Immature natural killer cell (primary cell): ENCODE data around the gene IAH1. TPM values are rescaled to one million over a fixed set of nuclear protein-coding genes. Genes with fewer than 3 reads are reported as not detected.
A peak's percentile ranks its signal among the peaks of the same experiment; 100 is the strongest.

Experiments used
- DNase-seq, 3 donors: peaks; one replicate each; pipeline ENCODE4 v3.0.0; 2022; ENCODE audit warnings: mixed read lengths in 1 of 3
- H3K27ac Mint-ChIP-seq, 6 donors: one replicate each; pipeline ENCODE4 v1.8.0; 2020; ENCODE audit warnings: mixed read lengths in 6 of 6, mild to moderate bottlenecking in 5 of 6, inconsistent platforms in 4 of 6, moderate library complexity in 3 of 6
- H3K27me3 Mint-ChIP-seq, 3 donors: one replicate each; pipeline ENCODE4 v1.8.0; 2020 to 2021; ENCODE audit warnings: low read depth in 3 of 3, mild to moderate bottlenecking in 3 of 3, mixed read lengths in 3 of 3, moderate library complexity in 3 of 3, inconsistent platforms in 1 of 3
- H3K36me3 Mint-ChIP-seq, 3 donors: one replicate each; pipeline ENCODE4 v1.8.0; 2020; ENCODE audit warnings: mixed read lengths in 3 of 3, inconsistent platforms in 2 of 3, mild to moderate bottlenecking in 2 of 3
- H3K4me1 Mint-ChIP-seq, 2 donors: one replicate each; pipeline ENCODE4 v1.8.0; 2020; ENCODE audit warnings: inconsistent platforms in 2 of 2, mild to moderate bottlenecking in 2 of 2, mixed read lengths in 2 of 2, moderate library complexity in 1 of 2
- H3K4me3 Mint-ChIP-seq, 5 donors: one replicate each; pipeline ENCODE4 v1.8.0; 2020; ENCODE audit warnings: mild to moderate bottlenecking in 5 of 5, mixed read lengths in 5 of 5, inconsistent platforms in 3 of 5, moderate library complexity in 3 of 5
- H3K9me3 Mint-ChIP-seq, 6 donors: one replicate each; pipeline ENCODE4 v1.8.0; 2020; ENCODE audit warnings: mild to moderate bottlenecking in 6 of 6, mixed read lengths in 6 of 6, inconsistent platforms in 4 of 6, moderate library complexity in 3 of 6
- polyA plus RNA-seq, 3 donors: library from polyadenylated mRNA; unstranded; fragments of 300-500 nt; fragmentation: Illumina TruSeq; gene quantifications; one replicate each; pipeline ENCODE4 v1.2.3, GENCODE V29; 2021

IAH1 gene
- polyA plus RNA-seq, 3 donors from 2014 or later: 68.4 to 88.5 (median 85.4) TPM

- Mint-ChIP-seq H3K4me3 (no peak overlapping the region), H3K36me3 (peaks cover 31 to 60% (median 31%) of the 10 kb centered on the region in 3 donors), H3K4me1 (peaks cover 1 to 6% of the 10 kb centered on the region in 2 donors), H3K27me3 (peaks cover 0 to under 1% (median 0%) of the 10 kb centered on the region in 3 donors), H3K9me3 (no peaks in the 10 kb centered on the region), H3K27ac (no peak overlapping the region)
- no peak for DNase-seq
Observed at GRCh38 chr2:9524291-9524690, 49.9 kb downstream of the IAH1 start.

GRCh38 chr2:9525266-9525665 lies 50.9 kb downstream of the IAH1 start:
- no peaks in the 10 kb centered on the region for H3K9me3 Mint-ChIP-seq
- H3K27ac Mint-ChIP-seq: peak overlapping the region in 2 of 6 donors; percentile 33 to 65
- H3K27me3 Mint-ChIP-seq: peaks cover 0 to 1% (median 0%) of the 10 kb centered on the region in 3 donors
- peaks cover 1 to 6% of the 10 kb centered on the region in 2 donors for H3K4me1 Mint-ChIP-seq
- no peak for DNase-seq
- H3K4me3 Mint-ChIP-seq: no peak overlapping the region
- peaks cover 28 to 62% (median 29%) of the 10 kb centered on the region in 3 donors for H3K36me3 Mint-ChIP-seq

GRCh38 chr2:9527995-9528787 lies 53.8 kb downstream of the IAH1 start:
- Mint-ChIP-seq H3K4me1 (peaks cover 1 to 6% of the 10 kb centered on the region in 2 donors), H3K36me3 (peaks cover 17 to 48% (median 21%) of the 10 kb centered on the region in 3 donors), H3K9me3 (no peaks in the 10 kb centered on the region), H3K27me3 (peaks cover 0 to 1% (median 0%) of the 10 kb centered on the region in 3 donors), H3K4me3 (no peak overlapping the region), H3K27ac (no peak overlapping the region)
- no peak for DNase-seq

GRCh38 chr2:9532421-9532820 lies 58.1 kb downstream of the IAH1 start:
- no peak for DNase-seq
- H3K9me3 Mint-ChIP-seq: no peaks in the 10 kb centered on the region
- H3K27me3 Mint-ChIP-seq: peaks cover 0 to 1% (median 0%) of the 10 kb centered on the region in 3 donors
- peaks cover 8 to 29% (median 9%) of the 10 kb centered on the region in 3 donors for H3K36me3 Mint-ChIP-seq
- no peak overlapping the region for H3K27ac Mint-ChIP-seq
- peaks cover 13 to 36% of the 10 kb centered on the region in 2 donors for H3K4me1 Mint-ChIP-seq
- H3K4me3 Mint-ChIP-seq: no peak overlapping the region

- Mint-ChIP-seq H3K27ac (peak overlapping the region in 5 of 6 donors; percentile 1 to 74 (median 58)), H3K27me3 (peaks cover 0 to 1% (median 0%) of the 10 kb centered on the region in 3 donors), H3K36me3 (peaks cover 4 to 20% (median 7%) of the 10 kb centered on the region in 3 donors), H3K4me1 (peaks cover 20 to 49% of the 10 kb centered on the region in 2 donors), H3K9me3 (no peaks in the 10 kb centered on the region), H3K4me3 (peak overlapping the region in 1 of 5 donors; percentile 17)
- DNase-seq: no peak
Observed at GRCh38 chr2:9533663-9534062, 59.3 kb downstream of the IAH1 start.

GRCh38 chr2:9535177-9535576 lies 60.8 kb downstream of the IAH1 start:
- peak overlapping the region in 2 of 6 donors; percentile 50 to 63 for H3K27ac Mint-ChIP-seq
- no peak for DNase-seq
- no peak overlapping the region for H3K4me3 Mint-ChIP-seq
- H3K36me3 Mint-ChIP-seq: peaks cover 4 to 9% (median 4%) of the 10 kb centered on the region in 3 donors
- no peaks in the 10 kb centered on the region for H3K27me3 Mint-ChIP-seq
- no peaks in the 10 kb centered on the region for H3K9me3 Mint-ChIP-seq
- peaks cover 23 to 58% of the 10 kb centered on the region in 2 donors for H3K4me1 Mint-ChIP-seq

- Mint-ChIP-seq H3K27me3 (no peaks in the 10 kb centered on the region), H3K27ac (no peak overlapping the region), H3K4me1 (peaks cover 23 to 65% of the 10 kb centered on the region in 2 donors), H3K9me3 (no peaks in the 10 kb centered on the region), H3K4me3 (no peak overlapping the region), H3K36me3 (peaks cover 4 to 5% (median 4%) of the 10 kb centered on the region in 3 donors)
- no peak for DNase-seq
Observed at GRCh38 chr2:9536504-9536903, 62.2 kb downstream of the IAH1 start.

GRCh38 chr2:9538000-9538507 lies 63.7 kb downstream of the IAH1 start:
- H3K27ac Mint-ChIP-seq: no peak overlapping the region
- DNase-seq: no peak
- peaks cover 4 to 5% (median 4%) of the 10 kb centered on the region in 3 donors for H3K36me3 Mint-ChIP-seq
- H3K9me3 Mint-ChIP-seq: no peaks in the 10 kb centered on the region
- H3K4me3 Mint-ChIP-seq: no peak overlapping the region
- peaks cover 26 to 70% of the 10 kb centered on the region in 2 donors for H3K4me1 Mint-ChIP-seq
- H3K27me3 Mint-ChIP-seq: no peaks in the 10 kb centered on the region

Other genes starting within 250 kb of the IAH1 start
- 100 to 1,000 TPM; 157 to 212 (median 204) TPM for gene ITGB1BP1, start 51.0 kb upstream of the IAH1 start, polyA plus RNA-seq
- 10 to 100 TPM; 22.1 to 48.0 (median 35.2) TPM for gene CPSF3, start 50.9 kb upstream of the IAH1 start, polyA plus RNA-seq
- 10 to 100 TPM in 1 of 3 donors, 1 to 10 TPM in 2; 6.3 to 14.9 (median 8.0) TPM for gene ADAM17, start 81.3 kb downstream of the IAH1 start, polyA plus RNA-seq
- 100 to 1,000 TPM; 406 to 761 (median 479) TPM for gene YWHAQ, start 156.4 kb downstream of the IAH1 start, polyA plus RNA-seq